Neural progenitor cell (in vitro differentiated cells): ENCODE measurements around the gene HNRNPR. TPM values are rescaled to one million over a fixed set of nuclear protein-coding genes. Genes with fewer than 3 reads are reported as not detected.
"Not testable (repeated sequence)": the region's sequence is repeated elsewhere in the genome, so short reads cannot be mapped to it uniquely, and the experiment has no call there.

Source experiments
- DNase-seq: peaks from one replicate; pipeline ENCODE4 v3.0.0-alpha.2; 2016; ENCODE audit warnings: low spot score
- H2AFZ ChIP-seq: fragments of 200-600 bp; sonication (generic); replicated peaks from 2 replicates; pipeline ENCODE4 v1.6.1; 2016; ENCODE audit warnings: antibody characterized with exemption
- H3F3A ChIP-seq: fragments of 200-600 bp; sonication (generic); 2 replicates; pipeline ENCODE4 v1.6.1; 2016; ENCODE audit warnings: antibody characterized with exemption, low read depth
- H3K27ac ChIP-seq: fragments of 200-600 bp; sonication (generic); 2 replicates; pipeline ENCODE4 v1.5.1; 2016; ENCODE audit warnings: mild to moderate bottlenecking
- H3K27me3 ChIP-seq: fragments of 200-600 bp; sonication (generic); 2 replicates; pipeline ENCODE4 v1.6.1; 2016; ENCODE audit warnings: mild to moderate bottlenecking, moderate library complexity
- H3K36me3 ChIP-seq: fragments of 200-600 bp; sonication (generic); 2 replicates; pipeline ENCODE4 v1.5.1; 2016
- H3K4me1 ChIP-seq: fragments of 200-600 bp; sonication (generic); 2 replicates; pipeline ENCODE4 v1.6.1; 2016; ENCODE audit warnings: mixed run types
- H3K4me2 ChIP-seq: fragments of 200-600 bp; sonication (generic); 2 replicates; pipeline ENCODE4 v1.6.1; 2016
- H3K4me3 ChIP-seq: fragments of 200-600 bp; sonication (generic); 2 replicates; pipeline ENCODE4 v1.5.1; 2016
- H3K79me2 ChIP-seq: fragments of 200-600 bp; sonication (generic); 2 replicates; pipeline ENCODE4 v1.6.1; 2016; ENCODE audit warnings: low read depth
- H3K9ac ChIP-seq: fragments of 200-600 bp; sonication (generic); 2 replicates; pipeline ENCODE4 v1.6.1; 2016
- H3K9me3 ChIP-seq: fragments of 200-600 bp; sonication (generic); 2 replicates; pipeline ENCODE4 v1.5.1; 2016; ENCODE audit warnings: low read depth
- H4K20me1 ChIP-seq: fragments of 200-600 bp; sonication (generic); 2 replicates; pipeline ENCODE4 v1.6.1; 2016; ENCODE audit warnings: low read depth
- H3K27ac Mint-ChIP-seq: 3 replicates; pipeline ENCODE4 v1.8.0; 2021; ENCODE audit warnings: mixed read lengths
- H3K27me3 Mint-ChIP-seq: 2 replicates; pipeline ENCODE4 v1.8.0; 2022; ENCODE audit warnings: low read depth, mild to moderate bottlenecking, inconsistent platforms, moderate library complexity, mixed read lengths; ENCODE audit not compliant: insufficient read depth
- H3K36me3 Mint-ChIP-seq: 3 replicates; pipeline ENCODE4 v1.8.0; 2021; ENCODE audit warnings: mixed read lengths
- H3K4me1 Mint-ChIP-seq: 3 replicates; pipeline ENCODE4 v1.8.0; 2021; ENCODE audit warnings: mixed read lengths
- H3K4me3 Mint-ChIP-seq: 3 replicates; pipeline ENCODE4 v1.8.0; 2021; ENCODE audit warnings: mild to moderate bottlenecking, moderate library complexity, mixed read lengths
- H3K9me3 Mint-ChIP-seq: 3 replicates; pipeline ENCODE4 v1.8.0; 2020; ENCODE audit warnings: mixed read lengths
- EZH2 ChIP-seq: fragments of 200-600 bp; sonication (generic); IDR thresholded peaks from 2 replicates; pipeline ENCODE4 v1.6.1; 2017; ENCODE audit warnings: antibody characterized with exemption, mild to moderate bottlenecking, moderate library complexity
- EZH2phosphoT487 ChIP-seq: fragments of 200-600 bp; sonication (generic); IDR thresholded peaks from 2 replicates; pipeline ENCODE4 v1.6.1; 2017; ENCODE audit warnings: antibody characterized with exemption
- total RNA-seq: library from RNA; depleted of rRNA; stranded (reverse); fragments of >200 nt; gene quantifications from 2 replicates; pipeline ENCODE4 v1.2.3, GENCODE V29; 2015; ENCODE audit warnings: low replicate concordance

HNRNPR gene
- total RNA-seq, 1 donor from 2014 or later, result 317 TPM

GRCh38 chr1:23380719-23381118 is 36.6 kb upstream of the HNRNPR start:
- H3K27ac Mint-ChIP-seq, result no peak overlapping the region
- Histone ChIP-seq H3F3A (peaks cover 8% of the 10 kb centered on the region), H3K9ac (no peak overlapping the region), H4K20me1 (no peaks in the 10 kb centered on the region), H3K27ac (no peak overlapping the region), H3K9me3 (no peaks in the 10 kb centered on the region), H3K4me1 (no peaks in the 10 kb centered on the region), H2AFZ (no peak overlapping the region), H3K36me3 (no peaks in the 10 kb centered on the region), H3K79me2 (no peaks in the 10 kb centered on the region), H3K4me3 (no peak overlapping the region), H3K4me2 (no peak overlapping the region), H3K27me3 (peaks cover 87% of the 10 kb centered on the region)
- TF ChIP-seq EZH2, result no peak
- no peak for DNase-seq
- H3K27me3 Mint-ChIP-seq, result peaks cover 11% of the 10 kb centered on the region
- H3K36me3 Mint-ChIP-seq, result peaks cover 5% of the 10 kb centered on the region
- peaks cover 9% of the 10 kb centered on the region for H3K9me3 Mint-ChIP-seq
- no peak overlapping the region for H3K4me3 Mint-ChIP-seq
- peaks cover 26% of the 10 kb centered on the region for H3K4me1 Mint-ChIP-seq

DNA sequence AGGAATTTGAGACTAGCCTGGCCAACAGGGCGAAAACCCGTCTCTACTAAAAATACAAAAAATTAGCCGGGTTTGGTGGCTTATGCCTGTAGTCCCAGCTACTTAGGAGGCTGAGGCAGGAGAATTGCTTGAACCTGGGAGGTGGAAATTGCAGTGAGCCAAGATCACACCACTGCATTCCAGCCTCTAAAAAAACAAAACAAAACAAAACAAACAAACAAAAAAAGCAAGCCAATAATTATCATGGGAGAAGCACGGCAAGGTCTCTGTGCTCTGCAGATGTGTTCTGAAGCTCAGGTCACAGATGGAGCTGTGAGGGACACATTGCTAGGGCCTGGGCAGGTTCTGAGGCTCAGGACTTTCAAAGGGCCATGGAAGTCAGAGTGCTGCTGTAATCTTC is 36.2 kb upstream of the HNRNPR start:
- H3K36me3 ChIP-seq, H3K4me2 ChIP-seq, H3K4me1 ChIP-seq, H3K27ac ChIP-seq, H3F3A ChIP-seq, H3K9ac ChIP-seq, H2AFZ ChIP-seq, H3K4me3 Mint-ChIP-seq, H3K4me3 ChIP-seq, H3K9me3 Mint-ChIP-seq, DNase-seq, H4K20me1 ChIP-seq, H3K27ac Mint-ChIP-seq, H3K9me3 ChIP-seq, H3K79me2 ChIP-seq, H3K36me3 Mint-ChIP-seq: not testable (repeated sequence)
- peaks cover 87% of the 10 kb centered on the region for H3K27me3 ChIP-seq
- H3K4me1 Mint-ChIP-seq, result peaks cover 26% of the 10 kb centered on the region
- peaks cover 12% of the 10 kb centered on the region for H3K27me3 Mint-ChIP-seq

DNA sequence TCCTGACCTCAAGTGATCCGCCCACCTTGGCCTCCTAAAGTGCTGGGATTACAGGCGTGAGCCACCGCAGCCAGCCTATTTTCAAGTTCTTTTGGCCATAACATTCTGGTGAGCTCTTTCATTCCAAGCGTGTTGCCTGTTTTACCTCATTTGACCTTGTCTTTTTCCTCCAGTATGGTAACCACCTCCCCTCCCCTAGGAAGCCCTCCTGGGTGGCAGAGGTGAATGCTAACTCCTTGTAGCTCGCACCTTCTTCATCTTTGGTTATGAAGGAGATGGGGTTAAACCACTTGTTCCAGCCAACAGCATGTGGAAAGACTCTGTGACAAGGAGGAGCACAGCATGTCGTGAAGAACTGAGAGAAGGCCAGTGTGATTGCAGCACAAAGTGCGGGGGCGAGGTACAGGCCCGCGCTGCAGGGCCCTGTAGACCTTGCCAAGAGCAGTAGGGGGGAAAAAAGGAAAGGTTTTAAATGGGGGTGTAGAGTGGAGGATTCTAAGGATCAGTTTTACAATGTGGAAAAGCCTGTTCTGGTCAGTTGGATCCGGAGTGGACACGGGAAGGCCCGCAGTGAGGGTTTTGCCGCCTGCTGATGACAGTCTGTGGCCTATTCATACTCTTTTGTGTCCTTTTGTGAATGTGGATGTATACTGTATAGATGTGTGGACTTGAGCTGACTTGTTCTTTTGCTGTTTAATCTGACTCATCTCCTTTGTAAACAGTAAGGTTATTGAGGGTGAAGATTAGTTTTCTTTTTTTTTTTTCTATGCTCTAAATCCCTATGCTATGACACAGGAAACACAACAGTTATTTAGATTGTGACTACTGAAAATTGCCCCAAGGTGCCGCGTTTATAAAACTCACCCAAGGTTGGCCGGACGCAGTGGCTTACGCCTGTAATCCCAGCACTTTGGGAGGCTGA is 33.1 kb upstream of the HNRNPR start:
- H3K27me3 Mint-ChIP-seq, result peaks cover 10% of the 10 kb centered on the region
- no peak overlapping the region for H3K4me3 ChIP-seq
- no peak overlapping the region for H3K9ac ChIP-seq
- peaks cover 87% of the 10 kb centered on the region for H3K27me3 ChIP-seq
- peaks cover 4% of the 10 kb centered on the region for H4K20me1 ChIP-seq
- peaks cover 53% of the 10 kb centered on the region for H3K4me1 Mint-ChIP-seq
- H3K4me2 ChIP-seq, result no peak overlapping the region
- no peak for TF ChIP-seq EZH2phosphoT487
- peaks cover 20% of the 10 kb centered on the region for H3K4me1 ChIP-seq
- H3K27ac ChIP-seq, result no peak overlapping the region
- DNase-seq, result peak; percentile 22
- peaks cover 15% of the 10 kb centered on the region for H3F3A ChIP-seq
- peaks cover 4% of the 10 kb centered on the region for H3K9me3 Mint-ChIP-seq
- peak overlapping the region; percentile 56 for H3K4me3 Mint-ChIP-seq
- no peaks in the 10 kb centered on the region for H3K79me2 ChIP-seq
- peak overlapping the region; percentile 77 for H3K27ac Mint-ChIP-seq
- H3K36me3 ChIP-seq, result no peaks in the 10 kb centered on the region
- H2AFZ ChIP-seq, result no peak overlapping the region
- no peaks in the 10 kb centered on the region for H3K9me3 ChIP-seq
- peaks cover 13% of the 10 kb centered on the region for H3K36me3 Mint-ChIP-seq

DNA sequence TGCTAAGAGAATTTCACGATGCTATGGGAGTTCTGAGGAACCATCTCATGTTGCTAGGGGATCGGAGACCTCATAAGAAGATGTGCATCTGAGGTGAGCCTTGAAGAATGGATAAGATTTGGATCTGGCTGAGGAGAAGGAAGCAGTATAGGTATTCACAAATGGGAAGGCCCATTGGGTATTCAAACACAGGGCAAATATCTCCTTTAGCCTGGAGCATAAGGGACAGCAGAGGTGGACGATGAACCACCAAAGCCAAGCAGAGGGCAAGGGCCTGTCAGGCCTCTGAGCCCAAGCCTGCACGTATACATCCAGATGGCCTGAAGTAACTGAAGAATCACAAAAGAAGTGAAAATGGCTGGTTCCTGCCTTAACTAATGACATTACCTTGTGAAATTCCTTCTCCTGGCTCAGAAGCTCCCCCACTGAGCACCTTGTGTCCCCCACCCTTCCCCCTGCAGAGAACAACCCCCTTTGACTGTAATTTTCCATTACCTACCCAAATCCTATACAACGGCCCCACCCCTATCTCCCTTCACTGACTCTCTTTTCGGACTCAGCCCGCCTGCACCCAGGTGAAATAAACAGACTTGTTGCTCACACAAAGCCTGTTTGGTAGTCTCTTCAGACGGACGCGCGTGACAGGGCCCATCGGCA is 30.1 kb upstream of the HNRNPR start:
- Histone ChIP-seq H4K20me1 (peaks cover 21% of the 10 kb centered on the region), H3K27me3 (peaks cover 60% of the 10 kb centered on the region), H3K4me1 (peaks cover 41% of the 10 kb centered on the region), H3F3A (peaks cover 43% of the 10 kb centered on the region), H3K79me2 (peaks cover 13% of the 10 kb centered on the region)
- not testable (repeated sequence) for H3K9ac ChIP-seq, H3K9me3 Mint-ChIP-seq, H3K36me3 ChIP-seq, H3K27ac Mint-ChIP-seq, H3K27ac ChIP-seq, H3K4me2 ChIP-seq, H3K9me3 ChIP-seq, H3K4me3 ChIP-seq, H3K27me3 Mint-ChIP-seq, DNase-seq, H2AFZ ChIP-seq
- H3K36me3 Mint-ChIP-seq, result peaks cover 12% of the 10 kb centered on the region
- peak overlapping the region; percentile 11 for H3K4me3 Mint-ChIP-seq
- peaks cover 72% of the 10 kb centered on the region for H3K4me1 Mint-ChIP-seq
